Frontal cortex (tissue), 4 donors: ENCODE data around the gene NTM. TPM values are rescaled to one million over a fixed set of nuclear protein-coding genes. Genes with fewer than 3 reads are reported as not detected.
"Not testable (repeated sequence)": the region's sequence is repeated elsewhere in the genome, so short reads cannot be mapped to it uniquely, and the experiment has no call there.

Experiments used
- DNase-seq, 2 donors: peaks; one replicate each; pipeline ENCODE4 v3.0.0; 2012; ENCODE audit warnings: low spot score in 2 of 2
- FAIRE-seq: peaks from 2 replicates; lab custom pipeline; 2012; peaks lifted over from hg19 to GRCh38; lab: Jason Lieb, UNC
- total RNA-seq: library from RNA; depleted of rRNA; stranded (reverse); fragments of >200 nt; gene quantifications from one replicate; pipeline ENCODE4 v1.2.3, GENCODE V29; 2014
- donor health status: control.
- donor health status: control.
- donor health status: control.

The NTM gene
- total RNA-seq, 1 donor from 2014 or later: 119 TPM

- DNase-seq: no peak
- FAIRE-seq: no peak
Observed at GRCh38 chr11:131672191-131672590, 301.8 kb downstream of the NTM start.

DNA sequence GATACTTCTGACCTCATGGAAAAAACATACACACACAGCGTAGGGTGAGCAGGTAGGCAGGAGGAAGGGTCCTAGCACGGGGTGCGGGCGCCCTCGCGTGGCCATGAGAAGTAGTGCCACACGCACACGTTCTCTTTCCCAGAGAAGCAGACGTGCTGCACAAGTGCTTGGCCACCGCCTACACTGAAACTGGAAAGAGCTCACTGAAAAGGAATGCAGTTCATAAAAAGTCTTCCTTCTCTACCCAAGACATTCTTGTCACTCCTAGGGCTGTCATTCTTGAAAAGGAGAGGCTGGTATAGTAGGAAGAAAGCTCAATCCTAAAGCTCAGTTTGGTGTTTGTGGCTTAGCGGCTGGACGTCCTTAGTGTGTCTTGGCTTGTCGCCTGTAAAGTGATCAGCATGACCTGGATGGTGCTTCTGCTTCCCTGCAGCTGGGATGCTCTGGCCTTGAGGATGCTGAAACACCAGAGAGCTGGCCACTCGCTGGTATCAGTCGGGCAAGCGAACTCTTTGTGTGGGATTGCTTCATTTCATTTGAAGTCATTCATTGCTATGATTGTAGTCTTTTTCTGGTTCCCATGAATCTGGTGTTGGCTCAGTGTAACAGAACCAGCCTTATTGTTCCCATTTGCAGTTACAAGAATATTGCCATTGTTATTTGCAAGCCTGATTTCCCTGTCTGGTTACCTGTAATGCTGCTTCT, 303.8 kb downstream of the NTM start:
- FAIRE-seq (peak; percentile 23), DNase-seq (peak; percentile 49 to 66)

- DNase-seq (no peak), FAIRE-seq (no peak)
Observed at GRCh38 chr11:131675121-131675888, 304.9 kb downstream of the NTM start.

GRCh38 chr11:131677828-131678470, 307.5 kb downstream of the NTM start:
- DNase-seq: no peak
- no peak for FAIRE-seq

DNA sequence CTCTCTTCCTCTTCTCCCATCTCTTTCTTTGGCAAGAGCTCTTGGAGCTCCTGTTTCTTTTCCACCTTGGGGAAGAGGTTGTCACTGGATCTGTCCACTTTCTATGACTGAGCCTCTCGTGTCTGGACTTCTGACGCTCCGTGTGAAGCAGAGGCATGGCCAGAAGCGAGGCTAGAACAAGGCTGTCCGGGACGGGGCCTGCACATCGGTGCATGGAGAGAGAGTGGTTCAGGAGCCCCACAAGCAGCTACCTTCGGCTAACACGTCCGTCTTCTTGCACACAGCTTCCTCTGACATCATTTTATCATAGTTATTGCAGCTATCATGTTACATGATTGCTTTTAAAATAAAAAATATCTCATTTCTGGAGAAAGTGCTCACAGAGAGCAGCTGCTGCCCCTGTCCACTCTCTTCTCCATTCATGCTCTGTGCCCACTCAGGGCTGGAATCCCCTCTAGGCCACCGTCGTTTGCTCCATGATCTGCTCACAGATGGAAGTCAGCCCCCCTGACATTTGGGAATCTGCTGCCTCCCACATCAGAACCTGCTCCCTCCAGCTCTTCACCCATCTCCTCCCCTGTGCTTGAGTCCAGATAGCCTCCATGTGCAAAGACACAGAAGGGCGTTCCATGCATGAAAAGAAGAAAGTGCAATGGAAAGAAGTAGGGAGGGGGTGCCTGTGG, 308.4 kb downstream of the NTM start:
- no peak for DNase-seq

DNA sequence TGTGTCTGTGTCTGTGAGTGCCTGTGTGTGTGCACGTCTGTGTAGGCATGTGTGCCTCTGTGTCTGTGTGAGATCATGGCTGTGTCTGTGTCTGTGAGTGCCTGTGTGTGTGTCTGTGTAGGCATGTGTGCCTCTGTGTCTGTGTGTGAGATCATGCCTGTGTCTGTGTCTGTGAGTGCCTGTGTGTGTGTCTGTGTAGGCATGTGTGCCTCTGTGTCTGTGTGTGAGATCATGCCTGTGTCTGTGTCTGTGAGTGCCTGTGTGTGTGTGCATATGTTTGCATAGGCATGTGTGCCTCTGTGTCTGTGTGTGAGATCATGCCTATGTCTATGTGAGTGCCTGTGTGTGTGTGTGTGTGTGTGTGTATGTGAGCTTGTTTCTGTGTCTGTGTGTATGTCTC, 310.0 kb downstream of the NTM start:
- DNase-seq: not testable (repeated sequence)
- peak; percentile 91 for FAIRE-seq

More for the DNA sequence above, 308.4 kb downstream of the NTM start:
- FAIRE-seq: no peak

- DNase-seq (no peak), FAIRE-seq (no peak)
Observed at GRCh38 chr11:131681920-131682319, 311.5 kb downstream of the NTM start.

DNA sequence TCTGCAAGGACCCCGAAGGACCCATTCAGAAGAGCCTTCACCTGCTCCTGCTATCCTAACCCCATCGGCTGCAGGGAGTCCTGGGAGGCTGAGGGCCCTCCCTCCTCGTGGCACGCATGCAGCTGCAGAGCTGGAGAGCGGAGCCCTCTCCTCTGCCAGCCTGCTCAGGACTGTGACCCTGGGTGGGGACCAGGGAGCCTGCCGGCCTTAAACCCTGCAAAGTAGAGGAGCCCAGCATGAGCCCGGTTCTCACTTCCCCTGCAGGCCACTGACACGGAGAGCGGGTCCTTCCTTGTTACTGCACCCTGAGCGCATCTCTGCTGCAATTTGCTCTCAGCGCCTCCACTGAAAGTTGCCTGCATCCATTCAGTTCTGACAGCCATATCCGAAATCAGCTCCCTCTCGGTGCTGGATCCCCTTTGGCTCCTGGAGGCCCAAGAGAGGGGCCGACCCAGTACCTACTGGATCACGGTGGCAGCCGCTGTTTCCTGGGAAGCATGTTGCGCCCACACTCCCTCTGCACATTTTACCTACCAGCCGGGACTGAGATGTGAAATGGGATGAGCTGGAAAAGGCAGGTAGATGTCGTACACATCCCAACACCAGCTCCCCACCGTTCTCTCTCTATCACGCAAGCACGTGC, 312.1 kb downstream of the NTM start:
- FAIRE-seq (no peak), DNase-seq (no peak)

DNA sequence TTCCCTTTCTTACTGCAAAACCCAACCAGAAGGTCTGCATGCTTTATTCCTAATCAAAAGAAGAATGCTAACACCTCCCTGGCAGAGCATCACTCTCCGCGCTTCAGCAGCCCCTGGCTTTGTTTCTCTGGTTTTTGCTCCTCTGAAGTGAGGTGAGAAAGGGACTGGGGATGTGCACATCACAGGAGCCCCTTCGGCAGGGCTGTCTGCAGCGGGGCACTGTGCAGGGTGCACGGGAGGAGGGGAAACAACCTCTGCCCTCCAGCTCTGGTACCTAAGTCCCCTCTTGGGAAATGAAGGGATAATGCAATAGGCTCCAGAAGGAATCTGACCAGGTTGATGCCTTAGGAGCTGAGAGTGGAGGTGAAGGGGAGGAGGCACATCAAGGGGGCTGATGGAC, 312.7 kb downstream of the NTM start:
- FAIRE-seq (no peak), DNase-seq (no peak)

DNA sequence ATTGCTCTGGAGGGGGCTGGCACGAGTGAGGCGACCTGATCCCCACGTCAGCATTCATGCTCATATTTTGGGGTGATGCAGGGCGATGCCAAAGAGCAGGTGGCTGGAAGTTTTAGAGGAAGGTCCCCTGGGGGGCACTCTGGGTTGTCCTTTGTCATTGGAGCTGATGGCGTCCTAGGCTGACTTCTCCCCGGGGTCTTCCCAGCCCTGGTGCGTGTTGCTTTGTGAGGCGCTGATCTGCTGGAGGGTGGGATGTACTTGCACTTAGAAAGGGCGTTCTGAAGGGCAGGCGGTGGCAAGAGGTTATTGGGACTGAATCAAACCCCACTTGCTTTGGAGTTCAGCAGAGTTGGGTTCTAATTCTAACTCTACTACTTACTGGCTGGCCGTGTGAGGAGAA, 313.3 kb downstream of the NTM start:
- DNase-seq (no peak), FAIRE-seq (no peak)

DNA sequence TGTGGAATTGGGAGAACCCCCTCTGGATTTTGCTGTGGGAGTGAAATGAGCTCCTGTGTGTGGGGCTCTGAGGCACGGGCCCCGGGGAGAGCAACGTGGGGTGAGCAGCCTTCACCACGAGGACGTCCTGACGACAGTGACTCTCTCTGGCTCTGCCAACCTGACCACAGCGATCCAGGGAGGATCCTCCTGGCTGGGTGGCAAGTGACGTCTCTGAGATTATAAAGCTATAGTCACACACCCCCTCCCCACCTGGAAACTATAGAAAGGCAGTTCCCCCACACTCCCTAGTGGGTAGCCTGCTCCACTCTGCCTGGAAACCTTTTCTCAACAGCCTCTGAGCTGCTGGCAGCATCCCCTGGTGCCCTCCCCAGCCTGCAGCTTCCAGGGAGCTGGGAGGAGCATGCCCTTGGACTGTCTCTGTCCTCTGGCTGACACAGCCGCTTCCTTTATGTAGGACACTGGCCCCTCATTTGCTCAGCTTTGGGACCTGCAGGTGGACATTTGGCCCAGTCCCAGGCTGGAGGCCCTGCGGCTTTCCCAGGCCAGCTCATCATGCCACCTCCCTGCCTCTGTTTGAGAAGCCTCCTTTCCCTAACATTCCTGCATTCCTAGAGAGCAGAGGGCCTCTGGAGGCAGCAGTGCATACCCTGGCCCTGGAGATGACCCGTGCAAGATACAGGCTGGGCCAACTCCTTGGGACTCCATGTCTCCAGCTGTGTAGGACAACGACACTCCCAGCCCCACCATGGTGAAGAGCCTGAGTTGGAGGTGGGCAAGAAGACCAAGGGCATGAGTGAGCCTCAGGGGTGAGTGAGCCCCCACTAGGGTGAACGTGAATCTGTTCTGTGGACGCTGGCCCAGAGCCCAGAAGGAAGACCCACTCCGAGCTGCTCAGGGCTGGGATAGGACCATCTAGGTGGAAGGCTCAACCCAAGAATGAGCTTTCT, 314.0 kb downstream of the NTM start:
- DNase-seq: no peak
- no peak for FAIRE-seq

GRCh38 chr11:131685206-131685605, 314.8 kb downstream of the NTM start:
- DNase-seq: no peak
- no peak for FAIRE-seq

DNA sequence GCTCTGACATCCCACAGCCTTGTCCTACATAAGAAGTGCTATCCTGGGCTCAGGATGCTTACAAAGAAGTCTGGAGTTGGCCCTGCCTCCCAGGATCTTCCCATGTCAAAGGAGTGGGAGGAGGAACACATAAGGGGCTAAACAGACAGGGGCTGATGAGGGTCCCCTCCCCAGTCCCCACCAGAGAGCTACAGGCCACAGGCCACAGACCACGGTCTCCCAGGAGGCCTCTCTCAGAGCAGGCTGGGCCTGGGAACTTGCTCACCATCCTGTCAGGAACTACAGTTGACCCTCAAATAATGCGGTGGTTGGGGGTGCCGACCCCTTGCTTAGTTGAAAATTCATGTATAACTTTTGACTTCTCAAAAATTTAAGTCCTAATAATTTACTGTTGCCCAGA, 315.5 kb downstream of the NTM start:
- FAIRE-seq: no peak
- no peak for DNase-seq

DNA sequence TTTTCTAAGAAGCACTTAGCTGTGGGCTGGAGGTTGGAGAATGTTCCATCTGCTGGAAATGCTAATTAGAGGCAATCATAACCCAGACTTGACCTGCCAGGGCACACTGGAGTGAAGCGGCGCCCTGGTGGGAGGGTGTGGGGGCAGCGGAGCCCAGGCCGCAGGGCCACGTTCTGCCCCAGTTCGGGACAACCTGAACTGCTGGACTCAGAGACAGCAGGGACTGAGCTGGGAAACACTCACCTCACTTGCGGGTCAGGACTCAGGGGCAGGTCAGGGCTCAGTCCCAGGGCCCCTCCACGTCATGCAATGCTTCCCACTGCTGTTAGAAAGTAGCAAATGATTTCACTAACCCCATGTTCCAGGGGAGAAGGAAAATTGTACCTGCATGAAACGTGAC, 316.4 kb downstream of the NTM start:
- no peak for FAIRE-seq
- no peak for DNase-seq

DNA sequence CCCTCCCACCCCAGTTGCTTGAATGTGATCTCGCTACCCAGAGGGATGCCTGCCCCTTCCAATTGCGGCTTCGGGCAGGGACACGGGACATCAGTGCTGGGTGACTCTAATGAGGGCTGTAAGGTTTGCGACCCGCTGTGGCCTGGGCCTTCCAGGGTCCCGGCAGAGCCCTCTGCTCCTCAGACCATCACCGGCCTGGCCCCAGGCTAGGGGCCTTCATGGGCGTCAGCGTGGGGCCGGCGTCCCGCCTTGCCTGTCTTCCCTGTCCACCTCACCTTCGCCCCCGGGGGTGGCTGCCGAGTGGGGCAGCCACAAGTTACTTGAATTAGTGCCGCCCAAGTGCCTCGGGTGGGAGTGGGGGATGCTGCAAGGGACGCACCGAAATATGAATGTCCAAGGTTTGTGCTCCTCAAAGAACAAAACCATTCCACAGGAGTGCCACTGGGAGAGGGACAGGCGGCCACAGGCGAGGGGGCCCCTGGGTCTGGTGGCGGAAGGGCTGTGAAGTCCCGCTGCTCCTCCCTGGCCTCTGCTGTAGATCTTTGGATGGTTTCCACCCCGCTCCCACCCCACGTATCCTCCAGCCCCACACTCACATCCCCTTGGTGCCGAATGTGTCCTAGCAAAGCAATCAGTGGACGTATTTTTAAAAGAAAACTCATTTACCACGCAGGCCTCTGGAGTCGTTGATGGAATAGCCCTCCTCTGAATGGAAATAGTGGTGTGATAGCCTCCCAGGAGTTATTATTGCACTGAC, 317.1 kb downstream of the NTM start:
- DNase-seq (no peak), FAIRE-seq (no peak)

GRCh38 chr11:131688048-131688693, 317.8 kb downstream of the NTM start:
- DNase-seq (peak; percentile 80 to 92), FAIRE-seq (no peak)

DNA sequence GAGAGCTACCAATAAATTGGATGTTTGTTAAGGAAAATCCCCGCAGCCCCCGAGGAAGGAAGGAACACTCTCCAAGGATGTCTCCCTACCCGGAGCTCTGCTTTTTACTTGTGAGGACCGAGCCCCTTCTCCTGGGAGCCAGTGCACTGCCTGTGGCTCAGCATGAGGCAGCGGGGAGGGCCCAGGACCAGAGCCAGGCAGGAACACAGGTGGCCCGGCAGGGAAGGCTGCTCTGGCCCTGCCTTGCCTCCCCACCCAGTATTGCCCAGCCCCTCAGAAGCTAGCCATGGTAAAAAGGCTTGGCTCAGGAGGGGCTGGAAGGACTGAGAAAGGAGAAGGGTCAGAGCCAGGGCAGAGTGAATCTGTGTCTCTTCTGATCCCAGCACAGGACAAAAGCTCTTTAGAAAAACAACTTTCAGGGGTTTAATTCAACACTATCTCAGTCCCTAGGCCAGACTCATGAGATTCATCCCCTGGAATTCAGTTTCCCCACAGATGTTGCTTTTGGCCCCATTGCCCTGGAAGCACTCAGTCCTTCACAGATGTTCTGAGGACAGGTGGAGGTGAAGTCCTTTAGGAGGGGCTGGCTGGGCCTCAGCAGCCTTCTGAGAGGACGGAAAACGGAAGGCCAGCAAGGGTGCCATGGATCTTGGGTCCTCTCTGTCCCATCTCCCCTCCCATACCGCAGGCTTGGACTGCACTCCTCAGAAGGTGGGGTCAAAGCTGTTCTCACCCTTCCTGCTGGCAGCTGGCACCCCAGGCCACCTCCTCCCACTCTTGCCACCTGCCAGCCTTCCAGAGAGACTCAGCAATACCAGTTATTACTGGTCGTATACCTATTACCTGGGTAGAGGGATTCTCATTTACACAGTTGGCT, 318.9 kb downstream of the NTM start:
- DNase-seq (peak in 1 of 2 donors; percentile 32), FAIRE-seq (no peak)
